A204.1 (cell line): ENCODE data around the gene NEDD8.

Source experiments
- FAIRE-seq: peaks from 2 replicates; lab custom pipeline; 2012; peaks lifted over from hg19 to GRCh38; lab: Jason Lieb, UNC

NEDD8 gene

DNA sequence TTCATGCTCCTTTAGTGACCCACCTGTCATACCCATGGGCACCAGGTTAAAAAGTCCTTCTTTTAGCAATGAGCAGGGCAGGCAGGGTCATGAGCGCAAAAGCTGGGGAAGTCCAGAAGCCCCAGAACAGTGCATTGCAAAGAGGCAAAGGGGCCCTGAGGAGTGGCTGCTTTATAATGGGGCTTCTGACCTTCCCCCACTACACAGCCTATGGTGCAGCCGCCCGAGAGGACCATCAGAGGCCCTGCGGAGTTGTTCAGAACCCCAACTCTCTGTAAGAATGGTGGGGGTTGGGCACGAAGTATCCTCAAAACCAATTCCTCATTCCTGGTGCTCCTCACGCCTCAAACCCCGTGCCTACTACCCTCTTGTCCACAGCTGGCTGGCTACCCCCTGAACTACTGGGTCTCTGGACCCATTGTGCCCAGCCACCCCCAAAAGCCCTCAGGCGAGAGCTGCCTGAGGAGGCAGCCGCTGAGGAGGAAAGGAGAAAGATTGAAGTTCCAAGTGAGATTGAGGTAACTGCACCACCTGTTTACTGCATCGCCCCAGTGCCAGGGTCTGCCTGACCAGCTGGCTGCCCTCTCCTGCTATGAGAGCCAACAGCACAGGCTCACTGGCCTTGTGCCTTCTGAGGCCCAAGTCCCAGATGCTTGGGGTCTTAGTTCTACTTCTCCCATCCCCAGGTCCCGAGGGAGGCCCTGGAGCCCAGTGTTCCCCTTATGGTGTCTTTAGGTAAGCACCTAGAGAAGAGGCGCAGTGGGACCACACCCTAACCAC is 53.6 kb downstream of the NEDD8 start:
- no peak for FAIRE-seq

DNA sequence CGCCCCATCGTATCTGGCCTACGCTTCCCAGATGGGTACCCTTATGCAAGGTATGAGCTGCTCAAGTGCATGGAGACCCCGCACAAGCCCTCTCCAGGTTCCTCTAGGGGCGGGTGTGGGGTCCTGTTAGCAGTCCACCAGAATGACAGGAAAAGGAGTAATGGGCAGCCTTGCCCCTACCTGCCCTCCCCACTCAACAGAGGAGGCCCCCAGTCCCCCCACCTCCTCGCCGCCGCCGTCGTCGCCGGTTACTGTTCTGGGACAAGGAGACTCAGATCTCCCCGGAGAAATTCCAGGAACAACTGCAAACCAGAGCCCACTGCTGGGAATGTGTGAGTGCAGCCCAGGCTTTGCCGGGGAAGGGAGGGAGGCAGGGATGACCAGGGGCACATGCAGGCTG is 54.3 kb downstream of the NEDD8 start:
- FAIRE-seq: no peak

DNA sequence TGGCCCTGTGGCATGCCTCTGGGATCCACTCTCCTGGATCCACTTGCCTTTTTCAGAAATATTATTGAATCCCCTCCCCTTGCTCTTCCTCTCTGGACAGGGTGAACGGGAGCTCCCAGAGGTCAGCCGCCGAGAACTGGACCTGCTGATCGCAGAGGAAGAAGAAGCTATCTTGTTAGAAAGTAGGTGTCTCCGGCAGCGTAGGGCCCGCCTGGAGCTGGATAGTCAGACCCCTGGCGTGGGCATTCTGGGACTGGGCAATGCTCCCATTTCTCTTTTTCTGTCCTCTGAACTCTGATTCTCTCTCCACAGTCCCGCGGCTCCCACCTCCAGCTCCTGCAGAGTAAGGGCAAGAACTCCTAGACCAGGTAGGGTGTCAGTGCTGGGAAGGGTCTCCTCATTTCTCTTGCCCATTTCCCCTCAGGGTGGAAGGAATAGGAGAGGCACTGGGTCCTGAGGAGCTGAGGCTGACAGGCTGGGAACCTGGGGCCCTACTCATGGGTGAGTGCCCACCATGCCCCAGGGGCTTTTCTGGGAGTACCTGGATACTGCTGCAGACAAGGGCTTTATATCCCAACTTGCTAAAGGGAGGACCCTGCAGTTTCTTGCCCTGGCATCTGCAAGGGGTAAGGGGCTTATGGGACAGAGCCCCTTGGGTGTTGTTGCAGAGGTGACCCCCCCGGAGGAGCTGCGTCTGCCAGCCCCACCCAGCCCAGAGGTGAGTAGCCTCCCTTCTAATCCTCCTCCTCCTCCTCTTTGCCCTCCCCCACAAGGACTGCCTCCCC is 54.9 kb downstream of the NEDD8 start:
- FAIRE-seq: no peak

DNA sequence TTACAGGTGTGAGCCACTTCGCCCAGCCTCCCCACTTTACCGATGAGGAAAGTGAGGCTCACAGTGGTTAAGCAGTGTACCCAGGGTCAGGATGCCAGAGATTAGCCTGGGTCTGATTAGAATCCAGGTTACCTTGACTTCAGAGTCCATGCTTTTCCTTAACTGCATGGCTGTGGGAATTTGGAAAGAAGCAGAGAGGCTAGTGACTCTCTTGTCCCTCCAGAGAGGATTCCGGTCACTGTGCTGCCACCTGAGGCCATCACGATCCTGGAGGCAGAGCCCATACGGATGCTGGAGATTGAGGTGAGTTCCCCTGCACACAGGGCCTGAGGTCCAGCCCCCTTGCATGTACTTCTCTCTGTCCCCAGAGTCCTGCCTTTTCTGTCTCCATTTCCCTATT is 55.6 kb downstream of the NEDD8 start:
- FAIRE-seq: no peak

DNA sequence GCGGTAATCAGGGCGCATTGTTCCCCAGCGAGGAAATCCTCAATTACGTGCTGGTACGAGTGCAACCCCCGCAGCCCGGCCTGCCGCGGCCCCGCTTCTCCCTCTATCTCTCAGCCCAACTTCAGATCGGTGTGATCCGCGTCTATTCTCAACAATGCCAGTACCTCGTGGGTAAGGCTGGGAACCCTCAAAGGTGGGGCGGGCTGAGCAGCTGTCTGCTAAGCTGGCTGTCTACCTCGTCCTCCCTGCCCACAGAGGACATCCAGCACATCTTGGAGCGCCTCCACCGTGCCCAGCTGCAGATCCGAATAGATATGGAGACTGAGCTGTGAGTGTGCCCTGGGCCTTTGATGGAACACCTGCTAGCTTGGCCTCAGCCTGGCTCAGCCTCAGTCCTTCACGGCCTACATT is 59.3 kb downstream of the NEDD8 start:
- FAIRE-seq: no peak

DNA sequence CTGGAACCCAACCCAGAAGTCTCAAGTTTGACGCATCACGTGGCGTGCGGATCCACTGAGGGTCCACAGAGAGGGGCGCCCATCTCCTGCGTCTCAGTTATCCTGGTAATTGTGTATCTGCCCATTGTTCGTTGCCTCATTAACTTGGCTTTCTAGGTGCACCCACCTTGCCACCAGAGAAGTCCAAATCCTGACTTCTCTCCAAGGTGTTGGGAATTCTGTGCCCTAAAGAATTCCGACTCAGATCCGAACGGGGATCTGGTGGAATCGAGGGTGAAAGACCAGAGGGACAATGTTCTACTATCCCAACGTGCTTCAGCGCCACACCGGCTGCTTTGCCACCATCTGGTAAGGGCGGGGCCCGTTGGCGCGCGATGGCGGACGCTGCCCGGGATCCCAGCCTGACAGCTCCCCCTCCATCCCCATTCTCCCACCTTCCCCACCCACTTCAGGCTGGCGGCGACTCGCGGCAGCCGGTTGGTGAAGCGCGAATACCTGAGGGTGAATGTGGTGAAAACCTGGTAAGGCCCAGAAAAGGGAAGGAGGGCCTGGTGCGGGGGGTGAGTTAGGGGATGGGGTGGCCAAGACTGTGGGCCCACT is 59.8 kb downstream of the NEDD8 start:
- FAIRE-seq: no peak

DNA sequence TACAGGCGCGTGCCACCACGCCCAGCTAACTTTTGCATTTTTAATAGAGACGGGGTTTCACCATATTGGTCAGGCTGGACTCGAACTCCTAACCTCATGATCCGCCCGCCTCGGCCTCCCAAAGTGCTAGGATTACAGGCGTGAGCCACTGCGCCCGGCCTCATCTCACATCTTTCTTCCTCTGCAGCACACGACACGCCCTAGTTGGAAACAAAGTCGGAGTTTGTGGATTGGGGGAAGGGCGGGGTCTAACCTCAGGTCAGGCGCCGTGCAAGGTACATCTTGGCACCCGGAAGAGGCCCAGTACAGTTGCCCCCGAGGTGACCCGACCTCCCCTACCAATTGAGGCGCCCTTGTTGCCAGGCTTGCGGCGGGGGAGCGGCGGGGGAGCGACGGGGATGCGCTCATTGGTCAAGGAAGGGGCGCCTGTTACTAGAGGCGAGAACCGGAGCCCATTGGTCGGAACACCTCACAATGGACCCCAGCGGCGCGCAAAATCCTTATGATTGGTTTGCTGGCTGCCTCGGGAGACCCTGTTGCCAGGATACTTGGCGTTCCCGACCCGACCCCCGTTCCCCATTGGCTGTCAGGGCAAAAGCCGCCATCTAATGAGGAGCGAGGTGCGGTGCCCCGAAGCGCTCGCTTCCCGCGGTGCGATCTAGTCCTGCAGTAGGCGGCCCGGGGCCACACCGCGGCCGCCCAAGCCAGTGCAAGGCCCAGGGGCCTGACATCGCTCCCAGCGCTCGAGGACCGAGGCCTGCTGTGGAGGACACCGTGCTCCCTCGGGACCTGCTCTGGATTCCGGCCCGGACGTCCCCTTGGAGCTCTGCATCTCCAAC is 60.5 kb downstream of the NEDD8 start, which contains the start of gene REC8:
REC8 (plus strand) TSS at position 659 of the 839 bp plus-strand sequence. CDS start 473 bp downstream, outside the sequence.
- no peak for FAIRE-seq

DNA sequence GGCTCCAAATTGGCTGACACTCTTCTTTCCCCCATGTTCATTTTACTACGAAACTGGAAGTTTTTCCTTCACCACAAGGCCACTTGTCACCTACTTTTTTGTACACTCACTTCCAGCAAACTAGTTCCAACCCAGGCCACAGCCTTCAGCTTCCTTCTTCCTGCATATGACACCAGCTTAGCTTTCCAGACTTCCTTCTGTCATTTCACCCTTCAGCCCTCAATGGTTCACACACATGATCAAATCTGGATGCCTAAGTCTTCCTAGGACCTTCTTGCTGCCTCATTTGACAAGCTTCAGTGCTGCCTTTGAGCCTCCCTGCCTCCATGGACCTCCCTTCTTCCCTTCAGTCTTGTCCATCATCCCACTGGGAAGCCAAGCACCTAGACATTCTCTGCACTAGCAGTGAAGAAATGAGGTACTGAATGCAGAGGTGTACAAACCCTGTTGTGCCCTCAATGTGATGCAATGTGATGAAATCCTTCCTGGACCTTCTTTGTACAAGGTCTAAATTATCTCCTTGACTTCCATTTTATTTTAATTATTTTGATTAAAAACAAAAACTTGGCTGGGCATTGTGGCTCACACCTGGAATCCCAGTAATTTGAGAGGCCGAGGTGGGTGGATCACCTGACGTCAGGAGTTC is 64.6 kb downstream of the NEDD8 start:
- FAIRE-seq: no peak
